ENCODE results near the gene VAMP2. TPM values are rescaled to one million over a fixed set of nuclear protein-coding genes. Genes with fewer than 3 reads are reported as not detected.

Gene VAMP2
- polyA plus RNA-seq, 2 of the 4 experiments (the other 2 are of a cell fraction) = 19.2 to 21.7 TPM

- TF ChIP-seq PBX3 (IDR thresholded peaks at IDR 0.05) (no peak; the same call in 1 of the 2 replicates), RFX5 (IDR thresholded peaks at IDR 0.05) (no peak)
Measured at GRCh38 chr17:8185582-8186445, 23.1 kb upstream of the VAMP2 start (continued).

DNA sequence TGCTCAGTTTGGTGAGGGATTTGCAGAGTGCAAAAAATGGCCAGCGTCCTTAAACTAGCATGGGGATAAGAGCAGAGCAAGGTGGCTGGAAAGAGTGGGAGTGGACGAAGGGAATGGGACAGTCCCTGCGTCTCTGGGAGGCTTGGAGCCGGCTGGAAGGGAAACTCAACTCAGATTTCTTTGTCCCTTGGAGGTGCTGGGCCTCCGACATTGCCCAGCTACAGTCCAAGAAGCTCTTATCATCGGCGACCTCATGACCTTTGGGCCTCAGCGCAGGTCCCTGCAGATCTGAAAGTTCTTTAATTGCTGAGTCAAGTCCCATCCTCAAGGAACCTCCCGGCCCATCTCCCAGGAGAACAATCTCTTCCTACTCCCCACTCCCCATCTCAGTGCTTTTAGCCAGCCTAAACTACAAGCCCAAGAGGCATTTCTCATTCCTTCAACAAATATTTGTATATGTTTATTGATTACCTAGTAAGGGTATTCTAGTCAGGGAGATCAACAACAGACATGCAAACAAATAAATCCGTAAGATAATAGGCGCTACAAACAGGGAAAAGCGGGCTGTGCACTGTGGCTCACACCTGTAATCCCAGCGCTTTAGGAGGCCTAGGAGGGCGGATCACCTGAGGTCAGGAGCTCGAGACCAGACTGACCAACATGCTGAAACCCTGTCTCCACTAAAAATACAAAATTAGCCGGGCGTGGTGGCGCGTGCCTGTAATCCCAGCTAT is 14.4 kb upstream of the VAMP2 start:
- Histone ChIP-seq H3K27ac (peak overlapping the region; percentile 91 to 95), H3K4me2 (peak overlapping the region; percentile 98), H3K4me3 (peak overlapping the region; percentile 55), H3K4me1 (peaks cover 34% of the 10 kb centered on the region), H3K9me3 (no peaks in the 10 kb centered on the region)
- no peak for FAIRE-seq
- no peak for DNase-seq (ENCODE audit: low read depth in 1 of 2, low spot score in 1 of 2)
- peak; percentile 39 for TF ChIP-seq MAFK (IDR thresholded peaks at IDR 0.05; ENCODE audit: partially characterized antibody)
- no peak for TF ChIP-seq ZNF302 (CRISPR knock-in tag; IDR thresholded peaks at IDR 0.05)
- WGBS (ENCODE audit: missing lambda C conversion rate) = 63% methylated on average over 19 of the region's 19 CpGs
- ChIA-PET CTCF (interaction anchor here (0.6 to 2.0 kb wide), 8 partner anchors 9 to 560 kb away, joined by 3 to 14 read pairs (median 3); no protein-coding TSS in a partner anchor), POLR2A (interaction anchor here (0.6 to 1.6 kb wide), 8 partner anchors 9 to 58 kb away, joined by 3 to 8 read pairs (median 5); partner anchors contain the start of gene BORCS6)
- ATAC-seq = no peak; a peak in 1 of 6 replicates

GRCh38 chr17:8176197-8176940 is 13.6 kb upstream of the VAMP2 start, which contains the start of gene TMEM107:
TSS of gene TMEM107 (minus strand) at chr17:8176380. CDS start at chr17:8176286, 94 bp downstream.
- Histone ChIP-seq H3K4me3 (peak within 1 kb of the TSS; percentile 55), H3K27ac (peak within 1 kb of the TSS; percentile 91 to 95), H3K9me3 (no peaks in the 10 kb centered on the region), H3K4me1 (peaks cover 34% of the 10 kb centered on the region), H3K4me2 (peak within 1 kb of the TSS; percentile 98)
- DNase-seq (ENCODE audit: low read depth in 1 of 2, low spot score in 1 of 2) (peak; percentile 89 to 92), ATAC-seq (peak; percentile 67 to 83), FAIRE-seq (no peak)
- WGBS (ENCODE audit: missing lambda C conversion rate) = 3% methylated on average over 38 of the region's 56 CpGs
- CTCF ChIA-PET = interaction anchor here (0.8 to 2.0 kb wide), 7 partner anchors 10 to 55 kb away, joined by 3 to 14 read pairs (median 4); no protein-coding TSS in a partner anchor
- POLR2A ChIA-PET = interaction anchor here (0.6 to 1.6 kb wide), 8 partner anchors 10 to 57 kb away, joined by 3 to 8 read pairs (median 5); partner anchors contain the start of gene BORCS6
- TF ChIP-seq HOXB13 (CRISPR knock-in tag; IDR thresholded peaks at IDR 0.05; ENCODE audit: low read depth) = peak; percentile 50; the same call in 1 of the 2 replicates
- TF ChIP-seq, protein P1, sequence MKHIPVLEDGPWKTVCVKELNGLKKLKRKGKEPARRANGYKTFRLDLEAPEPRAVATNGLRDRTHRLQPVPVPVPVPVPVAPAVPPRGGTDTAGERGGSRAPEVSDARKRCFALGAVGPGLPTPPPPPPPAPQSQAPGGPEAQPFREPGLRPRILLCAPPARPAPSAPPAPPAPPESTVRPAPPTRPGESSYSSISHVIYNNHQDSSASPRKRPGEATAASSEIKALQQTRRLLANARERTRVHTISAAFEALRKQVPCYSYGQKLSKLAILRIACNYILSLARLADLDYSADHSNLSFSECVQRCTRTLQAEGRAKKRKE (CRISPR knock-in tag; IDR thresholded peaks at IDR 0.05; ENCODE audit: low read depth) = no peak
- TF ChIP-seq POLR2A (IDR thresholded peaks at IDR 0.05; ENCODE audit: low read length) = peak; percentile 55; the same call in 1 of the 2 replicates
- TF ChIP-seq FOSL2 (IDR thresholded peaks at IDR 0.05) = no peak
- TF ChIP-seq FOSL2 (CRISPR knock-in tag; IDR thresholded peaks at IDR 0.05) = no peak
- peak; percentile 86 for TF ChIP-seq REST (IDR thresholded peaks at IDR 0.05)
- TF ChIP-seq, protein P2, sequence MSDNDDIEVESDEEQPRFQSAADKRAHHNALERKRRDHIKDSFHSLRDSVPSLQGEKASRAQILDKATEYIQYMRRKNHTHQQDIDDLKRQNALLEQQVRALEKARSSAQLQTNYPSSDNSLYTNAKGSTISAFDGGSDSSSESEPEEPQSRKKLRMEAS (IDR thresholded peaks at IDR 0.05) = peak; percentile 77
- TF ChIP-seq JUN (IDR thresholded peaks at IDR 0.05) = peak; percentile 46 to 77; a peak in 3 of 5 replicates
- TF ChIP-seq RFX5 (IDR thresholded peaks at IDR 0.05) = 0 out of 2 replicates have a peak, but pooled peaks have one; percentile 54
- TF ChIP-seq CHD2 (IDR thresholded peaks at IDR 0.05; ENCODE audit: low read length, partially characterized antibody) = peak; percentile 89
- TF ChIP-seq, protein P3, sequence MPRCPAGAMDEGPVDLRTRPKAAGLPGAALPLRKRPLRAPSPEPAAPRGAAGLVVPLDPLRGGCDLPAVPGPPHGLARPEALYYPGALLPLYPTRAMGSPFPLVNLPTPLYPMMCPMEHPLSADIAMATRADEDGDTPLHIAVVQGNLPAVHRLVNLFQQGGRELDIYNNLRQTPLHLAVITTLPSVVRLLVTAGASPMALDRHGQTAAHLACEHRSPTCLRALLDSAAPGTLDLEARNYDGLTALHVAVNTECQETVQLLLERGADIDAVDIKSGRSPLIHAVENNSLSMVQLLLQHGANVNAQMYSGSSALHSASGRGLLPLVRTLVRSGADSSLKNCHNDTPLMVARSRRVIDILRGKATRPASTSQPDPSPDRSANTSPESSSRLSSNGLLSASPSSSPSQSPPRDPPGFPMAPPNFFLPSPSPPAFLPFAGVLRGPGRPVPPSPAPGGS (IDR thresholded peaks at IDR 0.05) = peak; percentile 85; the same call in 2 of the 3 replicates
- TF ChIP-seq E2F6 (IDR thresholded peaks at IDR 0.05; ENCODE audit: borderline replicate concordance, low read depth) = peak; percentile 62
- TF ChIP-seq RAD21 (conservative IDR thresholded peaks at IDR 0.05 in 1 of 2, IDR thresholded peaks at IDR 0.05 in 1 of 2) = no peak
- TF ChIP-seq FOSB (CRISPR knock-in tag; IDR thresholded peaks at IDR 0.05) = no peak
- TF ChIP-seq, protein P4, sequence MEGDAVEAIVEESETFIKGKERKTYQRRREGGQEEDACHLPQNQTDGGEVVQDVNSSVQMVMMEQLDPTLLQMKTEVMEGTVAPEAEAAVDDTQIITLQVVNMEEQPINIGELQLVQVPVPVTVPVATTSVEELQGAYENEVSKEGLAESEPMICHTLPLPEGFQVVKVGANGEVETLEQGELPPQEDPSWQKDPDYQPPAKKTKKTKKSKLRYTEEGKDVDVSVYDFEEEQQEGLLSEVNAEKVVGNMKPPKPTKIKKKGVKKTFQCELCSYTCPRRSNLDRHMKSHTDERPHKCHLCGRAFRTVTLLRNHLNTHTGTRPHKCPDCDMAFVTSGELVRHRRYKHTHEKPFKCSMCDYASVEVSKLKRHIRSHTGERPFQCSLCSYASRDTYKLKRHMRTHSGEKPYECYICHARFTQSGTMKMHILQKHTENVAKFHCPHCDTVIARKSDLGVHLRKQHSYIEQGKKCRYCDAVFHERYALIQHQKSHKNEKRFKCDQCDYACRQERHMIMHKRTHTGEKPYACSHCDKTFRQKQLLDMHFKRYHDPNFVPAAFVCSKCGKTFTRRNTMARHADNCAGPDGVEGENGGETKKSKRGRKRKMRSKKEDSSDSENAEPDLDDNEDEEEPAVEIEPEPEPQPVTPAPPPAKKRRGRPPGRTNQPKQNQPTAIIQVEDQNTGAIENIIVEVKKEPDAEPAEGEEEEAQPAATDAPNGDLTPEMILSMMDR (IDR thresholded peaks at IDR 0.05) = no peak
- 0 out of 2 replicates have a peak, but pooled peaks have one; percentile 27 for TF ChIP-seq PHF8 (IDR thresholded peaks at IDR 0.05; ENCODE audit: borderline replicate concordance, low read depth)
